ENCODE measurements around the gene ZDHHC5.
A peak's percentile ranks its signal among the peaks of the same experiment; 100 is the strongest.

The ZDHHC5 gene

DNA sequence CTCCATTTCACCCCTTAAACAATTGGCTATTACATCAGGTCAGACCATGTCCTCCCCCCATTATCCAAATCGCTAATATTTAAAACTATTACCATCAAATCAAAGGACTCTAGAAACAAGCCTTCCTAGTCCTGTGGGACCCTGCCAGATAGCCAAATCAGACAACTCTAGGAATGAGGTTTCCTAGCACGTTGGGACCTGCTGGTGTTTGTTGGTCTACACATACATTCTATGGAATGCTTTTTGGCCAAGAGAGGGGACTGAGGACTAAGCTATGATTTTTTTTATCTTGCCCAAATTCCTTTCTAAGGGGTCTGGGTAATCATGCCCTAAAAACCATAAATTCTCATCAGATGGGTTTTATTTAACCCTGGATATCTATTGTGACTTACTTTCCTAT is 59.3 kb downstream of the ZDHHC5 start:
- DNase-seq (ENCODE audit: low read depth in 2 of 3, low spot score in 2 of 3): no peak

DNA sequence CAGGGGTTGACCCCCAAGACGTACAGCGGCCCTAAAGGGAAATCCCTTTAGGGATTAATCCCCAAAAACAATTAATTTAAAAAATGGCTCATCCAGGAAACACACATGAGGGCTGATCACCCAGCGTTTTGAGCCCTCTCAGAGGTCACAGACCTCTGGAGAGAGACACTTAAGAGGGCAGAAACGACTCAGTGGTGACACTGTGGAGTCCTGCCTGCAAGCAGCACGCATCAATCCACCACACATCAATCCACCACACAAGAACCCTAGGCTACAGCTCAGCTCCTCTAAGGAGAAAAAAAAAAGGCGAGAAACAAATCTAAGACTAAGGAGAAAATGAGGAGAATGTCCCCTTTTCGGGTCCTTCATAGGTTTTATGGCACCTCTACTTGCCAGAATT is 60.9 kb downstream of the ZDHHC5 start:
- DNase-seq (ENCODE audit: low read depth in 2 of 3, low spot score in 2 of 3): no peak

DNA sequence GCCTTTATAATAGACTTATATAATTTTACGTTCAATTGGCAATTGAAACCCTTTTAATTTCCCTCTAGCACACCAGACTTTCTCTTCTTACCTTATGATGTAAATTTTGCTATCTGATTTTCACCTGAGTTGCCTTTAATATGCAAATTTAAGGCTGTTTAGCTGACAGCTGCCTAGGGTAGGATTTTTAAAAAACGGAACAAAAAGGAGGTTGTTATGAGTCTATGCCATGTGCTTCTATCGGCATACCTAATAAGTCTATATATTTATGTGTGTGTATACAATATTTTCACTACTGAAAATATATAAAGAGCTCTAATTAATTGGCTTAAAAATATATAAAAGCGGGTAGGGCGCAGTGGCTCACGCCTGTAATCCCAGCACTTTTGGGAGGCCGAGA is 61.6 kb downstream of the ZDHHC5 start:
- no peak for DNase-seq (ENCODE audit: low read depth in 2 of 3, low spot score in 2 of 3)

DNA sequence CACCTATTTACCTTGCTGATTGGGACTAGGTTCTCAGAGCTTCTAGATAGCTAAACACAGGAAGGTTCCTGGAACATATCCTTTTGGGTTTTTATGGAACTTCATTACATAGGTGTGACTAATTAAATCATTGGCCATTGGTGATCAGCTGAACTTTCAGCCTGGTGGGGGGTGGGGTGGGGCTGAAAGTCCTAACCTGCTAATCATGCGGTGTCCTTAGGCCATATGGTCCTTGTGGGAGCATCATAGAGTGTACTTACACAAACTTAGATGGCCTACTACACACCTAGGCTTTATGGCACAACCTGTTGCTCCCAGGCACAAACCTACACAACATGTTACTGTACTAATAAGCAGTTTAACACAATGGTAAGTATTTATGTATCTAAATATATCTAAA is 64.7 kb downstream of the ZDHHC5 start:
- no peak for DNase-seq (ENCODE audit: low read depth in 2 of 3, low spot score in 2 of 3)

DNA sequence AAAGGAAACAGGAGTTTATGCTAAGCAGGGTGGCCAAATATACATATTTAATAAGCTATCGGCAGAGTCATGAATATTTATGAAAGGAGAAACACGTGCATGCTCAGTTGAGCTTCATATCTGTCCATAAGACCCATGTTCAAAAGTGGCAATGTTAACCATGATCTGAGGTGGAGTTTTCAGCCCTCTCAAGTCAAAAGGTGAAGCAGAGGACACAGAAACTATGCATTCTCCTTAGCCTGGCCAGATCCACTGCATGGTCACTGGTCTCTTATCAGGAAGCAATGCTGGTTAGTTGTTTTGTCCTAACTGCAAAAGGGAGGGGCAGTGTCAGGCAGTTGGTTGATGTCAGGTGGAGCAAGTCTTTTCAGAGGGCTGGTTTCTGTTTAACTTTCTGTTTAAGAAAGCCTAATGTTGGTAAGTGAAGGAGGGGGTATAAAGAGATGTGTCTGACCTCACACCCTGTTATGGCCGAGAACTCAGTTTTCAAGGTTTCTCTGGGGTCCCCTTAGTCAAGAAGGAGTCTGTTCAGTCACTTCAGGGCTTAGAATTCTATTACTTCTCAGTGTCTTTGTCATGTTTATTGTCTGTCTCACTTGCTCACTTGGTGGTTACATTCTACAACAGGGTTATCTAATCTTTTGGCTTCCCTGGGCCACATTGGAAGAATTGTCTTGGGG is 67.8 kb downstream of the ZDHHC5 start:
- DNase-seq (ENCODE audit: low read depth in 2 of 3, low spot score in 2 of 3): no peak

DNA sequence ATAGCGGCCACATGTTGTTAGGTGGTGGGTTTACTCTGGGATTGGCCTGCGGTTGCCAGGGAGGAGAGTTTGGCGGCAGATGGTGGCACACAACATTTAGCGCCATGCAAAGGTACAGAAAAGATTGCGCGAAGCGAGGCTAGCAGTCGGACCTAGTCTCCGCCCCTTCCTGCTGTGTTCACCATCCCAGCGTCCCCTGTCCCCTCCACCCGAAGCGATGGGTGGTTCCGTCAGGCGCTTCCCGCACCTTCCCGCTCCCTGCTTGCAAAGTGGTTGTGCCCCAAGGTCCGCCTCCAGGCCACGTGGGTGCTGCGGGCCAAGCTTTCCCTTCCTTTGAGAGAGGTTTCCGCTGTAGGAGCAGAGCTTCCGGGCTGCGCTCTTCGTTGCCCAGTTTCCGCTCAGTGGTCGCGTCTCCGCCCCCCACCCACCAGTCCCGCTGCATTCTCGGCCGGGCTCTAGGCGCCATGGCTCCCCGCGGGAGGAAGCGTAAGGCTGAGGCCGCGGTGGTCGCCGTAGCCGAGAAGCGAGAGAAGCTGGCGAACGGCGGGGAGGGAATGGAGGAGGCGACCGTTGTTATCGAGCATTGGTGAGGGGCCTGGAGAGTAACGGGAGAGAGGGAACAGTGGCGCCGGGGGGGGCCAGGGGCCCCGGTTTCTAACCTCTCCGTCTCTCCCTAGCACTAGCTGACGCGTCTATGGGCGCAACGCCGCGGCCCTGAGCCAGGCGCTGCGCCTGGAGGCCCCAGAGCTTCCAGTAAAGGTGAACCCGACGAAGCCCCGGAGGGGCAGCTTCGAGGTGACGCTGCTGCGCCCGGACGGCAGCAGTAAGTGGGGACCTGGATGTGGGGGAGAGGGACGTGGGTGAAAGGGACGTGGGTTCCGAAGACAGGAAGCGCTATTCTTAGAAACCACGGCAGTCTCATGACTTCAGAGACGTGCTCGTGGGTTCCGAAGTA is 73.5 kb downstream of the ZDHHC5 start, which contains the start of gene SELENOH:
Gene SELENOH, plus strand, starts transcription at position 360 of the 955 bp plus-strand sequence. Its CDS starts 105 bp downstream, at position 465.
- DNase-seq (ENCODE audit: low read depth in 2 of 3, low spot score in 2 of 3): peak; percentile 80 to 93 (median 85)

DNA sequence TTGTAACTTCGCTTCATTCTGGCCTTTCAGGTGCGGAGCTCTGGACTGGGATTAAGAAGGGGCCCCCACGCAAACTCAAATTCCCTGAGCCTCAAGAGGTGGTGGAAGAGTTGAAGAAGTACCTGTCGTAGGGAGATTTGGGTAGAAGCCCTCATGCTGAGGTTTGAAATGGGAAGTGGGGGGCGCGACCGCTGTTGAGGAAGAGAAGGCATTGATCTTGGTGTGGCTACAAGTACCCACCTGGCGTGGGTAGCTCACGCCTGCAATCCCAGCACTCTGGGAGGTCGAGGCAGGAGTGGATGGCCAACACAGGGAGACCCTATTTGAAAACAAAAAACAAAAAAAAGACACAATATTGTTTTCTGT is 74.2 kb downstream of the ZDHHC5 start:
- peak in 1 of 3 experiments; percentile 4 for DNase-seq (ENCODE audit: low read depth in 2 of 3, low spot score in 2 of 3)

DNA sequence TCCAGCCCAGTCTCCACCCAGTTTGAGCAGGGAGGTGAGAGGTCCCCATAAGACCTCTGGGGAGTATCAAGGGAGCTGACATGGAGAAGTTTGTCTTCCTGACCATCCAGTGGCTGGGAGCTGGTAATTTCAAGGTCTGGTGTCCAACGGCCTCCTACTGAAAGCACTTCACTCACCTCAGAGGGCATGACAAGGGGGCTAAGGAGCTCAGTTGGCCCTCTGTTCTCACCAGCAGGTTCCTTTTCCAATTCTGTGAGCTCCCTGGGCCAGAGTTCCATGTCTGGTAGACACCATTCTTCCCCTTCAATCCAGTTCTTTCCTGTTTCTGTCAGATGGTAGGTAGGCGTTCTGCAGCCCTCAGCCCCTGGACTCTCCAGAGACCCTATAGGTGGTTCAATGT is 76.4 kb downstream of the ZDHHC5 start:
- DNase-seq (ENCODE audit: low read depth in 2 of 3, low spot score in 2 of 3): no peak

DNA sequence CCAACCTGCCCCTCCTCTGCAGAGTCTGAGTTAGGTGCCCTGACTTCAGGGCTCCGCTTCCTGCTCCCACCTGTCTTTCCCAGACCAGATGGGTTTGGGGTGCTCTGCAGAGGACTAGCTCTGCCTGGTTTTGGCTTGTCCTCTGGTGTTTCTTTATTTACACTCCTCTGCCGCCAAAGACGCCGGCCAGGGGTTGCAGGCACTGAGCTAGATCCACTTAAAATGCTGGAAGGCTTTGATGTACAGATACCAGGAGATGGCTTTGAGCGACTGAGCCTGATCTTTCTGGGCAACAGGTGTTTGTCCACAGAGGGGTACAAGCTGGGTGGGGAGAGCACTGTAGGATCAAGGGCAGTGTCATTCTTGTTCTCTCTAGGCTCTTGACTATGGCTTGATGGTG is 77.3 kb downstream of the ZDHHC5 start:
- DNase-seq (ENCODE audit: low read depth in 2 of 3, low spot score in 2 of 3): no peak

DNA sequence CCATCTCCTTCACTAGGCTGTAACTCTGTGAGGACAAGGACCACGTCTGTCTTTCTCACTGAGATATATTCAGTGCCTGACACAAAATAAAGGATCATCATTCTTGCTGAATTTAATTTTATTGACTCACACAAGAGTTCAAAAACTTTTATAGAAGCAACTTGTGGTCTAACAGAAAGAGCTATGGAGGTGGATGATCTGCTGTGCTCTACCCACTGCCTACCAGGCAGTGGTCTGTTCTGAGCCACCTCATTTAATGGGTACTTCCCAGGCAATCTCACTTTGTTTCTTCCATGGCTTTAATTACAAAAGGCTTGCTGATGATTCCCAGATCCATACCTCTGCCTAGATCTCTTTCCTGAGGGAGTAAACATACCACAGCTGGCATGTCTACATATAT is 79.0 kb downstream of the ZDHHC5 start:
- no peak for DNase-seq (ENCODE audit: low read depth in 2 of 3, low spot score in 2 of 3)
